K562 (cell line): ENCODE results near the gene ZNF236. TPM values are rescaled to one million over a fixed set of nuclear protein-coding genes. Genes with fewer than 3 reads are reported as not detected.
A peak's percentile ranks its signal among the peaks of the same experiment; 100 is the strongest.

Experiments used
- ATAC-seq: fragments of 200-7000 bp; cut with Tn5 transposase; 3 replicates; pipeline ENCODE4 v1.9.1; 2020; ENCODE audit warnings: moderate library complexity
- BruUV-seq: library from RNA; stranded (reverse); fragments of 400-500 nt; replicated peaks from 2 replicates; lab custom pipeline; 2021; lab: Mats Ljungman, UMichigan
- CTCF ChIA-PET: fragments of 300-600 bp; formaldehyde crosslinking; extraction: SDS; loops from one replicate; lab custom pipeline; 2021; ENCODE audit warnings: low intra/inter-chr PET ratio; lab: Yijun Ruan, JAX
- POLR2A ChIA-PET: fragments of 300-600, 350-650 bp; sonication (Branson Sonifier 250); formaldehyde crosslinking; extraction: SDS; loops from one replicate; lab custom pipeline; 2021; ENCODE audit warnings: antibody characterized with exemption, inconsistent platforms; lab: Yijun Ruan, JAX
- DNase-seq, 4 experiments: peaks; one replicate each; pipeline versions ENCODE4 v3.0.0 to v3.0.0-alpha.2; 2011 to 2018; ENCODE audit warnings: low spot score in 3 of 4, mixed read lengths in 3 of 4; ENCODE audit errors: extremely low read depth in 1 of 4
- FAIRE-seq: peaks from 2 replicates; lab custom pipeline; 2011; peaks lifted over from hg19 to GRCh38; lab: Jason Lieb, UNC
- H2AFZ ChIP-seq: 2 replicates; pipeline ENCODE4 v1.6.0; 2011; ENCODE audit warnings: low read depth, low read length, control low read depth, inconsistent platforms
- H3K27ac ChIP-seq: fragments of 200-600 bp; 3 replicates; pipeline ENCODE4 v1.8.0; 2011; ENCODE audit warnings: low read depth, mild to moderate bottlenecking, control low read depth, inconsistent platforms, low read length, moderate library complexity, mixed read lengths; ENCODE audit errors: extremely low read depth
- H3K27me3 ChIP-seq, 2 experiments: fragments of 300-600 bp in 1 of 2; 2 replicates in 1 of 2; 3 replicates in 1 of 2; pipeline versions ENCODE4 v1.6.0 to v1.8.0; 2011; ENCODE audit warnings: inconsistent platforms in 2 of 2, low read length in 2 of 2, mild to moderate bottlenecking in 1 of 2, mixed read lengths in 1 of 2, moderate library complexity in 1 of 2; ENCODE audit not compliant: control insufficient read depth in 2 of 2, insufficient read depth in 2 of 2
- H3K36me3 ChIP-seq: fragments of 300-600 bp; 3 replicates; pipeline ENCODE4 v1.8.0; 2011; ENCODE audit warnings: mild to moderate bottlenecking, low read length, inconsistent platforms; ENCODE audit not compliant: control insufficient read depth, insufficient read depth
- H3K4me1 ChIP-seq, 2 experiments: fragments of 200-600 bp in 1 of 2; replicated peaks in 1 of 2; 2 replicates in 1 of 2; 3 replicates in 1 of 2; pipeline versions ENCODE4 v1.5.1 to v1.8.0; 2011; ENCODE audit warnings: inconsistent platforms in 2 of 2, low read length in 2 of 2, mild to moderate bottlenecking in 1 of 2, mixed read lengths in 1 of 2, moderate library complexity in 1 of 2; ENCODE audit not compliant: control insufficient read depth in 2 of 2, insufficient read depth in 2 of 2
- H3K4me2 ChIP-seq: 2 replicates; pipeline ENCODE4 v1.6.1; 2011; ENCODE audit warnings: low read length, control low read depth, inconsistent platforms, mixed read lengths; ENCODE audit not compliant: insufficient read depth
- H3K4me3 ChIP-seq: fragments of 200-600 bp; sonication (generic), shearing (Covaris generic); 2 replicates; pipeline ENCODE4 v1.5.1; 2016; ENCODE audit warnings: control low read depth, inconsistent platforms
- H3K79me2 ChIP-seq: fragments of 200-600 bp; 3 replicates; pipeline ENCODE4 v1.8.0; 2011; ENCODE audit warnings: low read length, inconsistent platforms; ENCODE audit not compliant: control insufficient read depth, insufficient read depth
- H3K9ac ChIP-seq, 2 experiments: 2 replicates each; pipeline versions ENCODE4 v1.6.0 to v1.6.1; 2011; ENCODE audit warnings: low read depth in 2 of 2, low read length in 2 of 2, control low read depth in 1 of 2, inconsistent platforms in 1 of 2, mild to moderate bottlenecking in 1 of 2, mixed read lengths in 1 of 2; ENCODE audit not compliant: insufficient read depth in 1 of 2
- H3K9me1 ChIP-seq: one replicate; pipeline ENCODE4 v1.6.0; 2011; ENCODE audit warnings: inconsistent platforms, mild to moderate bottlenecking, low read length, moderate library complexity; ENCODE audit not compliant: control insufficient read depth, insufficient read depth
- H3K9me3 ChIP-seq: replicated peaks from 2 replicates; pipeline ENCODE4 v1.5.1; 2011; ENCODE audit warnings: low read depth, low read length, inconsistent platforms; ENCODE audit not compliant: control insufficient read depth, insufficient read depth
- H4K20me1 ChIP-seq: replicated peaks from 2 replicates; pipeline ENCODE4 v1.6.1; 2011; ENCODE audit warnings: low read length, inconsistent platforms, mixed read lengths; ENCODE audit not compliant: control insufficient read depth, insufficient read depth
- CC2D1A ChIP-seq: fragments of 450-650 bp; IDR thresholded peaks from 2 replicates; pipeline ENCODE4 v1.6.1; 2017; ENCODE audit warnings: mild to moderate bottlenecking
- HMGN3 ChIP-seq: IDR thresholded peaks from 2 replicates; pipeline ENCODE4 v1.6.1; 2011; ENCODE audit warnings: borderline replicate concordance, low read depth, mild to moderate bottlenecking, mixed read lengths, low read length; ENCODE audit not compliant: insufficient read length; ENCODE audit errors: extremely low read depth
- MEF2D ChIP-seq: conservative IDR thresholded peaks from 2 replicates; pipeline ENCODE4 v1.6.1; 2016; ENCODE audit warnings: low read depth, missing genetic modification characterization, missing compliant biosample characterization
- PRMT5 ChIP-seq: sonication (generic); formaldehyde crosslinking; IDR thresholded peaks from 2 replicates; pipeline ENCODE4 v1.5.0; 2020; ENCODE audit warnings: missing genetic modification reagents
- SMARCA4 ChIP-seq: fragments of 450-650 bp; IDR thresholded peaks from 2 replicates; pipeline ENCODE4 v1.6.1; 2016
- ZNF668 ChIP-seq: fragments of 250-450 bp; sonication (Bioruptor Pico); IDR thresholded peaks from 2 replicates; pipeline ENCODE4 v1.8.0; 2022; ENCODE audit warnings: mild to moderate bottlenecking, inconsistent platforms
- ZSCAN29 ChIP-seq: fragments of 450-650 bp; IDR thresholded peaks from 2 replicates; pipeline ENCODE4 v1.6.1; 2017
- WGBS: fragments of 100-300 bp; shearing (Covaris generic); methylation state at CpG from one replicate; pipeline ENCODE4 v1.1.6; 2016; ENCODE audit warnings: low coverage, mixed read lengths; ENCODE audit not compliant: insufficient coverage; ENCODE audit errors: missing lambda C conversion rate; 5-methylcytosine and 5-hydroxymethylcytosine counted together
- in situ Hi-C: fragments of 300-500 bp; cut with MboI; formaldehyde crosslinking; loops from 4 replicates; pipeline ENCODE4 v1.15.0; 2018; ENCODE audit warnings: inconsistent platforms, mixed read lengths
- intact Hi-C: fragments of 100-400 bp; cut with micrococcal nuclease; formaldehyde crosslinking; loops from 2 replicates; pipeline ENCODE4 v1.14.2; 2022
- polyA plus RNA-seq, 8 experiments: library from polyadenylated mRNA; depleted of rRNA in 4 of 8; stranded (reverse) in 5 of 8; unstranded in 3 of 8; fragments of >200 nt; fragmentation: Nextera tagmentation in 2 of 8; fragmentation: Illumina TruSeq in 1 of 8; extraction: Ambion mirVana in 2 of 8; extraction: Trizol in 1 of 8; gene quantifications; 2 replicates each; pipeline versions ENCODE4 v1.2.1 to v1.2.3, GENCODE V29; 2011 to 2014; ENCODE audit warnings: inconsistent platforms in 1 of 8, missing spikeins in 1 of 8
- total RNA-seq, 7 experiments: library from RNA; depleted of rRNA in 6 of 7; stranded (reverse); fragments of >200 nt in 6 of 7; fragmentation: Illumina TruSeq in 2 of 7; extraction: Trizol in 2 of 7; gene quantifications; 2 replicates each; pipeline versions ENCODE4 v1.2.1 to v1.2.3, GENCODE V29; 2011 to 2021; ENCODE audit warnings: low replicate concordance in 1 of 7
- TF ChIP-seq, protein P1 (sequence below): fragments of 450-650 bp; IDR thresholded peaks from 2 replicates; pipeline ENCODE4 v1.6.1; 2016; ENCODE audit warnings: low read depth
- TF ChIP-seq, protein P2 (sequence below): fragments of 250-450 bp; sonication (Bioruptor Pico); IDR thresholded peaks from 2 replicates; pipeline ENCODE4 v1.4.0; 2020; ENCODE audit warnings: mild to moderate bottlenecking

The ZNF236 gene
- total and polyA plus RNA-seq, 9 of the 15 experiments (the other 6 are each of a cell fraction or from before 2014, with no cell fraction given): 0.35 to 8.7 (median 3.4) TPM

DNA sequence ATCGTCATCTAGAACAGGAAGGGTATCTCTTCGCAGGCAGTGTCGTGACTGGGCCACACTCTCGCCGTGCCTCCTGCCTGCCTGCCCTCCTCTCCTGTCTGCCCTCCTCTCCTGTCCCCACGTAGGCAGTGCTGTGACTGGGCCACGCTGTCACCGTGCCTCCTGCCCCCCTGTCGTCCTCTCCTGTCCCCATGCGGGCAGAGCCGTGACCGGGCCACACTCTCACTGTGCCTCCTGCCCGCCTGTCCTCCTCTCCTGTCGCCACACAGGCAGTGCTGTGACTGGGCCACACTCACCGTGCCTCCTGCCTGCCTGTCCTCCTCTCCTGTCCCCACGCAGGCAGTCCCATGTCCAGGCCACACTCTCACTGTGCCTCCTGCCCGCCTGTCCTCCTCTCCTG, 51.4 kb downstream of the ZNF236 start (continued):
- no peak for TF ChIP-seq CC2D1A

DNA sequence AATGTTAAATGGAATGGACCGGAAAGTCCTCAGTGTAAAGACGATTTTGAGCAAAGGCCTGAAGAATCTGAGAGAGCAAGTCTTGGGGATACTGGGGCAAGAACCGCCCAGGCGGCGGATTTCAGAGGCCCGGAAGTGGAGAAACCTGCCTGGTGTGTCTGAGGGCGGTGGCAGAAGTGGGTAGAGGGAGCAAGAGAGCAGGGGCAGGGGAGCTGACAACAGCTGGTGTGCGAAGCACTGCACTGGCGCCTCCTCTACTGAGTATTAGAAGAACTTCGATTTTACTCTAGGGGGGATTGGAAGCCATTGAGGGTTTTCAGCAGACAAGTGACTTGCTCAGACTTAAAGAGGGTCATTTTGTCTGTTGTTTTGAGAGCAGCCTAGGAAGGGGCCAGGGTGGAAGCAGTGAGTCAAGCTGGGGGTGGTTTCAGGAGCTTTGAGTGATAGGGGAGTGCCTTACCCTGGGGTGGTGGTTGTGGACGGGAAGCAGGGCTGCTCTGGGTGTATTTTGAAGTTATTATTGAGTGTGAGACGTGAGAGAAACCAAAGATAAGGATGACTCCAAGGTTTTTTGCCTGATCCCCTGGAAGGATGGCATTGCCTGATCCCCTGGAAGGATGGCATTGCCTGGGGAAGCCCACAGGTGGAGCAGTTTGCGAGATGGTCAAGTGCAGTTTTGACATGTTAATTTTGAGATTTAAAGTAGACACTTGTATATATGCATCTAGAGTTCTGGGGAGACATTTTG, 52.5 kb downstream of the ZNF236 start:
- ChIA-PET CTCF (interaction anchor here (0.7 to 2.1 kb wide), 3 partner anchors 108 to 776 kb away, joined by 3 to 10 read pairs (median 3); no protein-coding TSS in a partner anchor), POLR2A (no interaction called here)
- Histone ChIP-seq H3K4me3 (no peak overlapping the region), H3K27ac (no peak overlapping the region), H4K20me1 (no peaks in the 10 kb centered on the region), H3K36me3 (peaks cover 14% of the 10 kb centered on the region; the same call in 2 of the 3 replicates), H3K9ac (no peak overlapping the region), H3K79me2 (no peaks in the 10 kb centered on the region), H3K9me3 (no peaks in the 10 kb centered on the region), H3K4me1 (no peaks in the 10 kb centered on the region), H3K9me1 (peaks cover 3% of the 10 kb centered on the region), H3K4me2 (no peak overlapping the region), H2AFZ (no peak overlapping the region), H3K27me3 (no peaks in the 10 kb centered on the region)
- intact Hi-C loops (loop anchor here (1.0 to 5.0 kb wide), 3 partner anchors 73 to 182 kb away; no protein-coding TSS in a partner anchor), in situ Hi-C loops (no loop called here)
- 81% methylated on average over 6 of the region's 13 CpGs for WGBS
- no peak for FAIRE-seq
- no TSS peak for BruUV-seq
- no peak for DNase-seq
- ATAC-seq: peak; percentile 69
- TF ChIP-seq PRMT5 (no peak), ZSCAN29 (no peak), MEF2D (no peak), SMARCA4 (no peak), ZNF668 (CRISPR knock-in tag) (no peak), HMGN3 (no peak)
- TF ChIP-seq, protein P1, sequence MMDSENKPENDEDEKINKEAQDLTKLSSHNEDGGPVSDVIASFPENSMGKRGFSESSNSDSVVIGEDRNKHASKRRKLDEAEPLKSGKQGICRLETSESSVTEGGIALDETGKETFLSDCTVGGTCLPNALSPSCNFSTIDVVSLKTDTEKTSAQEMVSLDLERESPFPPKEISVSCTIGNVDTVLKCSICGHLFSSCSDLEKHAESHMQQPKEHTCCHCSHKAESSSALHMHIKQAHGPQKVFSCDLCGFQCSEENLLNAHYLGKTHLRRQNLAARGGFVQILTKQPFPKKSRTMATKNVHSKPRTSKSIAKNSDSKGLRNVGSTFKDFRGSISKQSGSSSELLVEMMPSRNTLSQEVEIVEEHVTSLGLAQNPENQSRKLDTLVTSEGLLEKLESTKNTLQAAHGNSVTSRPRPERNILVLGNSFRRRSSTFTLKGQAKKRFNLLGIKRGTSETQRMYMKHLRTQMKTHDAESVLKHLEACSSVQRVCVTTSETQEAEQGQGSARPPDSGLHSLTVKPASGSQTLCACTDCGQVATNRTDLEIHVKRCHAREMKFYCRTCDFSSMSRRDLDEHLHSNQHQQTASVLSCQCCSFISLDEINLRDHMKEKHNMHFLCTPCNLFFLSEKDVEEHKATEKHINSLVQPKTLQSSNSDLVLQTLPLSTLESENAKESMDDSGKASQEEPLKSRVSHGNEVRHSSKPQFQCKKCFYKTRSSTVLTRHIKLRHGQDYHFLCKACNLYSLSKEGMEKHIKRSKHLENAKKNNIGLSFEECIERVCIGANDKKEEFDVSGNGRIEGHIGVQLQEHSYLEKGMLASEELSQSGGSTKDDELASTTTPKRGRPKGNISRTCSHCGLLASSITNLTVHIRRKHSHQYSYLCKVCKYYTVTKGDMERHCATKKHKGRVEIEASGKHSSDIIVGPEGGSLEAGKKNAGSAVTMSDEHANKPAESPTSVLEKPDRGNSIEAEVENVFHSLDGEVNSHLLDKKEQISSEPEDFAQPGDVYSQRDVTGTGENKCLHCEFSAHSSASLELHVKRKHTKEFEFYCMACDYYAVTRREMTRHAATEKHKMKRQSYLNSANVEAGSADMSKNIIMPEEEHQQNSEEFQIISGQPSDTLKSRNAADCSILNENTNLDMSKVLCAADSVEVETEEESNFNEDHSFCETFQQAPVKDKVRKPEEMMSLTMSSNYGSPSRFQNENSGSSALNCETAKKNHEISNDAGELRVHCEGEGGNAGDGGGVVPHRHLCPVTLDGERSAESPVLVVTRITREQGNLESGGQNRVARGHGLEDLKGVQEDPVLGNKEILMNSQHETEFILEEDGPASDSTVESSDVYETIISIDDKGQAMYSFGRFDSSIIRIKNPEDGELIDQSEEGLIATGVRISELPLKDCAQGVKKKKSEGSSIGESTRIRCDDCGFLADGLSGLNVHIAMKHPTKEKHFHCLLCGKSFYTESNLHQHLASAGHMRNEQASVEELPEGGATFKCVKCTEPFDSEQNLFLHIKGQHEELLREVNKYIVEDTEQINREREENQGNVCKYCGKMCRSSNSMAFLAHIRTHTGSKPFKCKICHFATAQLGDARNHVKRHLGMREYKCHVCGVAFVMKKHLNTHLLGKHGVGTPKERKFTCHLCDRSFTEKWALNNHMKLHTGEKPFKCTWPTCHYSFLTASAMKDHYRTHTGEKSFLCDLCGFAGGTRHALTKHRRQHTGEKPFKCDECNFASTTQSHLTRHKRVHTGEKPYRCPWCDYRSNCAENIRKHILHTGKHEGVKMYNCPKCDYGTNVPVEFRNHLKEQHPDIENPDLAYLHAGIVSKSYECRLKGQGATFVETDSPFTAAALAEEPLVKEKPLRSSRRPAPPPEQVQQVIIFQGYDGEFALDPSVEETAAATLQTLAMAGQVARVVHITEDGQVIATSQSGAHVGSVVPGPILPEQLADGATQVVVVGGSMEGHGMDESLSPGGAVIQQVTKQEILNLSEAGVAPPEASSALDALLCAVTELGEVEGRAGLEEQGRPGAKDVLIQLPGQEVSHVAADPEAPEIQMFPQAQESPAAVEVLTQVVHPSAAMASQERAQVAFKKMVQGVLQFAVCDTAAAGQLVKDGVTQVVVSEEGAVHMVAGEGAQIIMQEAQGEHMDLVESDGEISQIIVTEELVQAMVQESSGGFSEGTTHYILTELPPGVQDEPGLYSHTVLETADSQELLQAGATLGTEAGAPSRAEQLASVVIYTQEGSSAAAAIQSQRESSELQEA: no peak
- TF ChIP-seq, protein P2, sequence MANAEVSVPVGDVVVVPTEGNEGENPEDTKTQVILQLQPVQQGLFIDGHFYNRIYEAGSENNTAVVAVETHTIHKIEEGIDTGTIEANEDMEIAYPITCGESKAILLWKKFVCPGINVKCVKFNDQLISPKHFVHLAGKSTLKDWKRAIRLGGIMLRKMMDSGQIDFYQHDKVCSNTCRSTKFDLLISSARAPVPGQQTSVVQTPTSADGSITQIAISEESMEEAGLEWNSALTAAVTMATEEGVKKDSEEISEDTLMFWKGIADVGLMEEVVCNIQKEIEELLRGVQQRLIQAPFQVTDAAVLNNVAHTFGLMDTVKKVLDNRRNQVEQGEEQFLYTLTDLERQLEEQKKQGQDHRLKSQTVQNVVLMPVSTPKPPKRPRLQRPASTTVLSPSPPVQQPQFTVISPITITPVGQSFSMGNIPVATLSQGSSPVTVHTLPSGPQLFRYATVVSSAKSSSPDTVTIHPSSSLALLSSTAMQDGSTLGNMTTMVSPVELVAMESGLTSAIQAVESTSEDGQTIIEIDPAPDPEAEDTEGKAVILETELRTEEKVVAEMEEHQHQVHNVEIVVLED (CRISPR knock-in tag): no peak
